H1 (cell line): ENCODE data around the gene LIMA1. TPM values are rescaled to one million over a fixed set of nuclear protein-coding genes. Genes with fewer than 3 reads are reported as not detected.

Source experiments
- CTCF ChIA-PET: fragments of 300-600 bp; sonication (Branson Sonifier 250); formaldehyde crosslinking; loops from one replicate; lab custom pipeline; 2021; ENCODE audit not compliant: partially characterized antibody; lab: Charles Lee
- POLR2A ChIA-PET: fragments of 300-600 bp; sonication (Branson Sonifier 250); formaldehyde crosslinking; loops from one replicate; lab custom pipeline; 2021; ENCODE audit warnings: inconsistent platforms; ENCODE audit not compliant: partially characterized antibody; lab: Charles Lee
- DNase-seq, 2 experiments: peaks; one replicate each; pipeline versions ENCODE4 v3.0.0 to v3.0.0-alpha.2; 2010 to 2022; ENCODE audit warnings: low spot score in 2 of 2, low read depth in 1 of 2, mixed read lengths in 1 of 2
- FAIRE-seq: peaks from 2 replicates; lab custom pipeline; 2011; peaks lifted over from hg19 to GRCh38; lab: Jason Lieb, UNC
- H2AFZ ChIP-seq: 2 replicates; pipeline ENCODE4 v1.8.1; 2012; ENCODE audit warnings: low read length, inconsistent platforms
- H2AK5ac ChIP-seq: 2 replicates; pipeline ENCODE4 v1.6.1; 2013; ENCODE audit warnings: low read depth, low read length
- H2BK120ac ChIP-seq: replicated peaks from 2 replicates; pipeline ENCODE3; 2013; ENCODE audit warnings: low read depth, low read length, inconsistent platforms
- H2BK12ac ChIP-seq: 2 replicates; pipeline ENCODE4 v1.6.1; 2013; ENCODE audit warnings: low read depth, low read length
- H2BK15ac ChIP-seq: 2 replicates; pipeline ENCODE4 v1.6.1; 2013; ENCODE audit warnings: low read length
- H2BK20ac ChIP-seq: 2 replicates; pipeline ENCODE4 v1.6.1; 2013; ENCODE audit warnings: low read length
- H2BK5ac ChIP-seq: 2 replicates; pipeline ENCODE4 v1.6.1; 2013; ENCODE audit warnings: low read depth, low read length
- H3K14ac ChIP-seq: 2 replicates; pipeline ENCODE4 v1.6.1; 2013; ENCODE audit warnings: inconsistent platforms; ENCODE audit not compliant: insufficient read length
- H3K18ac ChIP-seq: 2 replicates; pipeline ENCODE4 v1.6.1; 2013; ENCODE audit warnings: low read length; ENCODE audit errors: extremely low read depth
- H3K23ac ChIP-seq: 2 replicates; pipeline ENCODE4 v1.6.1; 2013; ENCODE audit warnings: inconsistent platforms; ENCODE audit not compliant: insufficient read length
- H3K23me2 ChIP-seq: 2 replicates; pipeline ENCODE4 v1.6.1; 2013; ENCODE audit warnings: low read depth, low read length
- H3K27ac ChIP-seq: 2 replicates; pipeline ENCODE4 v1.6.1; 2011; ENCODE audit warnings: low read depth, low read length, inconsistent platforms
- H3K27me3 ChIP-seq, 4 experiments: replicated peaks in 1 of 4; 1 replicate in 1 of 4; 2 replicates in 3 of 4; pipeline versions ENCODE4 v1.6.1 to v1.8.1; 2011 to 2013; ENCODE audit warnings: low read length in 3 of 4, mild to moderate bottlenecking in 3 of 4, inconsistent platforms in 2 of 4, mixed read lengths in 2 of 4, moderate library complexity in 1 of 4; ENCODE audit not compliant: control insufficient read depth in 3 of 4, insufficient read depth in 3 of 4; ENCODE audit errors: extremely low read depth in 1 of 4
- H3K36me3 ChIP-seq, 4 experiments: 2 replicates each; pipeline versions ENCODE4 v1.6.1 to v1.8.1; 2011 to 2013; ENCODE audit warnings: mild to moderate bottlenecking in 4 of 4, low read length in 3 of 4, moderate library complexity in 2 of 4, control low read depth in 1 of 4, inconsistent platforms in 1 of 4; ENCODE audit not compliant: insufficient read depth in 4 of 4, control insufficient read depth in 2 of 4
- H3K4ac ChIP-seq: replicated peaks from 2 replicates; pipeline ENCODE3; 2013; ENCODE audit warnings: low read length, low read depth, mixed read lengths, inconsistent platforms; ENCODE audit not compliant: insufficient read length
- H3K4me1 ChIP-seq, 4 experiments: replicated peaks in 1 of 4; 1 replicate in 1 of 4; 2 replicates in 3 of 4; pipeline versions ENCODE4 v1.6.1 to v1.8.1; 2011 to 2013; ENCODE audit warnings: low read length in 3 of 4, inconsistent platforms in 2 of 4, mixed read lengths in 1 of 4; ENCODE audit not compliant: insufficient read depth in 4 of 4, control insufficient read depth in 3 of 4
- H3K4me2 ChIP-seq, 2 experiments: 2 replicates each; pipeline versions ENCODE4 v1.6.1 to v1.8.1; 2011 to 2013; ENCODE audit warnings: low read depth in 2 of 2, low read length in 2 of 2, control low read depth in 1 of 2, inconsistent platforms in 1 of 2, mild to moderate bottlenecking in 1 of 2; ENCODE audit not compliant: insufficient read depth in 1 of 2
- H3K4me3 ChIP-seq, 4 experiments: fragments of 200-600, 300-600 bp in 1 of 4; sonication (generic), shearing (Covaris generic), sonication (Bioruptor Twin) in 1 of 4; 2 replicates each; pipeline versions ENCODE4 v1.5.1 to v1.8.1; 2011 to 2016; ENCODE audit warnings: low read length in 4 of 4, low read depth in 3 of 4, control low read depth in 2 of 4, inconsistent platforms in 2 of 4, mild to moderate bottlenecking in 2 of 4, mixed read lengths in 1 of 4, moderate library complexity in 1 of 4; ENCODE audit not compliant: insufficient read depth in 2 of 4; ENCODE audit errors: extremely low read depth in 1 of 4
- H3K56ac ChIP-seq: replicated peaks from 2 replicates; pipeline ENCODE3; 2013; ENCODE audit warnings: low read depth, mild to moderate bottlenecking, mixed read lengths, low read length, inconsistent platforms; ENCODE audit not compliant: insufficient read length
- H3K79me1 ChIP-seq: 2 replicates; pipeline ENCODE4 v1.6.1; 2013; ENCODE audit warnings: low read depth, low read length, control low read depth
- H3K79me2 ChIP-seq, 2 experiments: 2 replicates each; pipeline versions ENCODE4 v1.6.1 to v1.8.1; 2012 to 2013; ENCODE audit warnings: low read length in 2 of 2, mild to moderate bottlenecking in 2 of 2, inconsistent platforms in 1 of 2; ENCODE audit not compliant: insufficient read depth in 2 of 2, control insufficient read depth in 1 of 2
- H3K9ac ChIP-seq, 4 experiments: replicated peaks in 1 of 4; 1 replicate in 1 of 4; 2 replicates in 3 of 4; pipeline versions ENCODE4 v1.6.1 to v1.8.1; 2011 to 2013; ENCODE audit warnings: low read depth in 3 of 4, low read length in 3 of 4, control low read depth in 2 of 4, mild to moderate bottlenecking in 2 of 4, moderate library complexity in 2 of 4, inconsistent platforms in 1 of 4; ENCODE audit errors: extremely low read depth in 1 of 4
- H3K9me3 ChIP-seq, 2 experiments: 2 replicates each; pipeline versions ENCODE4 v1.6.1 to v1.8.1; 2012 to 2013; ENCODE audit warnings: mild to moderate bottlenecking in 2 of 2, moderate library complexity in 2 of 2, control low read depth in 1 of 2, inconsistent platforms in 1 of 2, low read depth in 1 of 2, low read length in 1 of 2, mixed read lengths in 1 of 2; ENCODE audit not compliant: insufficient read depth in 2 of 2
- H4K20me1 ChIP-seq, 2 experiments: replicated peaks in 1 of 2; 2 replicates each; pipeline versions ENCODE3 to v1.8.1; 2011 to 2013; ENCODE audit warnings: inconsistent platforms in 2 of 2, low read length in 2 of 2, mild to moderate bottlenecking in 1 of 2; ENCODE audit not compliant: insufficient read depth in 2 of 2, control insufficient read depth in 1 of 2
- H4K5ac ChIP-seq: 2 replicates; pipeline ENCODE4 v1.6.1; 2013; ENCODE audit warnings: low read length, low read depth, mixed read lengths, inconsistent platforms; ENCODE audit not compliant: insufficient read length
- H4K8ac ChIP-seq: 2 replicates; pipeline ENCODE4 v1.8.0; 2013; ENCODE audit warnings: mild to moderate bottlenecking, moderate library complexity, low read length, inconsistent platforms; ENCODE audit not compliant: insufficient read depth; ENCODE audit errors: extremely low read depth
- H4K91ac ChIP-seq: replicated peaks from 2 replicates; pipeline ENCODE3; 2013; ENCODE audit warnings: low read length, mixed read lengths, inconsistent platforms; ENCODE audit not compliant: insufficient read length
- CBX5 ChIP-seq: fragments of 300-800, 300-1000 bp; sonication (generic); IDR thresholded peaks from 2 replicates; pipeline ENCODE4 v1.7.1; 2016; ENCODE audit warnings: antibody characterized with exemption, low read length, low read depth
- CTCF ChIP-seq, 3 experiments: IDR thresholded peaks; 1 replicate in 2 of 3; 2 replicates in 1 of 3; pipeline versions ENCODE4 v1.5.1 to v1.6.1; 2011; ENCODE audit warnings: low read length in 3 of 3, mild to moderate bottlenecking in 3 of 3, inconsistent platforms in 2 of 3, low read depth in 1 of 3, moderate library complexity in 1 of 3; ENCODE audit not compliant: insufficient read depth in 1 of 3; ENCODE audit errors: control extremely low read depth in 1 of 3
- EGR1 ChIP-seq: IDR thresholded peaks from 2 replicates; pipeline ENCODE4 v1.6.1; 2011; ENCODE audit warnings: low read depth, low read length, borderline replicate concordance
- HDAC2 ChIP-seq, 2 experiments: fragments of 300-600 bp in 1 of 2; sonication (generic) in 1 of 2; IDR thresholded peaks; 2 replicates each; pipeline ENCODE4 v1.6.1; 2011 to 2012; ENCODE audit warnings: low read depth in 2 of 2, low read length in 2 of 2, mild to moderate bottlenecking in 2 of 2, moderate library complexity in 2 of 2, borderline replicate concordance in 1 of 2, inconsistent platforms in 1 of 2
- NANOG ChIP-seq: IDR thresholded peaks from 2 replicates; pipeline ENCODE4 v1.6.1; 2011; ENCODE audit warnings: low read length, low read depth, mild to moderate bottlenecking, inconsistent platforms; ENCODE audit not compliant: insufficient read depth, poor library complexity, severe bottlenecking
- RAD21 ChIP-seq, 2 experiments: IDR thresholded peaks in 1 of 2; conservative IDR thresholded peaks in 1 of 2; 2 replicates each; pipeline ENCODE4 v1.6.1; 2011; ENCODE audit warnings: low read depth in 2 of 2, low read length in 2 of 2, improper control_type of control experiment in 1 of 2, inconsistent platforms in 1 of 2, mild to moderate bottlenecking in 1 of 2, moderate library complexity in 1 of 2
- RNF2 ChIP-seq: fragments of 200-900, 300-1000 bp; sonication (generic); IDR thresholded peaks from 2 replicates; pipeline ENCODE4 v1.7.1; 2016; ENCODE audit warnings: borderline replicate concordance, low read depth, mild to moderate bottlenecking, antibody characterized with exemption, low read length; ENCODE audit not compliant: poor library complexity, severe bottlenecking; ENCODE audit errors: missing control alignments
- SIN3A ChIP-seq, 2 experiments: IDR thresholded peaks in 1 of 2; conservative IDR thresholded peaks in 1 of 2; 2 replicates each; pipeline ENCODE4 v1.6.1; 2011 to 2012; ENCODE audit warnings: low read length in 2 of 2, improper control_type of control experiment in 1 of 2, low read depth in 1 of 2, mild to moderate bottlenecking in 1 of 2
- TAF1 ChIP-seq: IDR thresholded peaks from 2 replicates; pipeline ENCODE4 v1.6.1; 2011; ENCODE audit warnings: mild to moderate bottlenecking, low read depth, low read length
- WGBS, 2 experiments: shearing (Covaris generic) in 1 of 2; methylation state at CpG; one replicate each; pipeline versions ENCODE4 v1.1.6 to v1.1.7; 2013 to 2015; ENCODE audit warnings: low lambda C conversion rate in 2 of 2, mixed read lengths in 2 of 2, inconsistent platforms in 1 of 2, low coverage in 1 of 2, missing lambda C conversion rate in 1 of 2; ENCODE audit not compliant: insufficient replicate concordance in 2 of 2, insufficient coverage in 1 of 2, insufficient read length in 1 of 2; ENCODE audit errors: extremely low coverage in 1 of 2, missing lambda C conversion rate in 1 of 2; 5-methylcytosine and 5-hydroxymethylcytosine counted together
- polyA plus RNA-seq, 7 experiments: library from polyadenylated mRNA; depleted of rRNA in 3 of 7; stranded (reverse) in 5 of 7; unstranded in 2 of 7; fragments of >200 nt in 5 of 7; fragments of 200-250 nt in 2 of 7; gene quantifications; 1 replicate in 5 of 7; 2 replicates in 1 of 7; 4 replicates in 1 of 7; pipeline versions ENCODE4 v1.2.1 to v1.2.3, GENCODE V29; 2011 to 2013; ENCODE audit warnings: missing spikeins in 2 of 7, mixed read lengths in 2 of 7
- total RNA-seq: library from RNA; stranded (reverse); fragmentation: NEBNext Ultra II Directional; extraction: Animal tissue kit (Norgen Biotek cat#: 25700); gene quantifications from 2 replicates; pipeline ENCODE4 v1.2.1, GENCODE V29; 2021

LIMA1 gene
- total and polyA plus RNA-seq, 2 of the 8 experiments (the other 6 are each of a cell fraction or from before 2014, with no cell fraction given) = 12.7 to 47.6 TPM

- 95% methylated on average over 5 of the region's 5 CpGs; no CpG with 5 or more reads in 1 of the 2 experiments for WGBS, 2 experiments
- no peaks in the 10 kb centered on the region for H3K79me2 ChIP-seq
- TF ChIP-seq SIN3A (conservative IDR thresholded peaks at IDR 0.05 in 1 of 2, IDR thresholded peaks at IDR 0.05 in 1 of 2; ENCODE audit: low read depth in 1 of 2, low read length in 2 of 2) = no peak
- TF ChIP-seq EGR1 = no peak
- TF ChIP-seq RAD21 (IDR thresholded peaks at IDR 0.05 in 1 of 2, conservative IDR thresholded peaks at IDR 0.05 in 1 of 2; ENCODE audit: low read depth in 2 of 2, low read length in 2 of 2) = no peak
- no peak for TF ChIP-seq NANOG
- TF ChIP-seq TAF1 = no peak
- TF ChIP-seq HDAC2 (IDR thresholded peaks at IDR 0.05; ENCODE audit: borderline replicate concordance in 1 of 2, low read depth in 2 of 2, low read length in 2 of 2) = no peak
- no peak for TF ChIP-seq CTCF (IDR thresholded peaks at IDR 0.05; ENCODE audit: control extremely low read depth in 1 of 3, insufficient read depth in 1 of 3, low read depth in 1 of 3, low read length in 3 of 3)
- TF ChIP-seq CBX5 = no peak
- TF ChIP-seq RNF2 = no peak
Observed at GRCh38 chr12:50197297-50197727, 86.0 kb downstream of the LIMA1 start.

More at GRCh38 chr12:50197297-50197727, 86.0 kb downstream of the LIMA1 start:
- no peak overlapping the region for H2BK20ac ChIP-seq
- H3K36me3 ChIP-seq = peaks cover 6 to 33% (median 19%) of the 10 kb centered on the region in 4 experiments
- H2BK5ac ChIP-seq = no peak overlapping the region
- H3K79me1 ChIP-seq = no peaks in the 10 kb centered on the region
- H2BK15ac ChIP-seq = no peak overlapping the region
- H3K56ac ChIP-seq = no peak overlapping the region
- FAIRE-seq (no peak), DNase-seq (no peak)
- no peak overlapping the region for H2AK5ac ChIP-seq
- no peak overlapping the region for H3K9ac ChIP-seq
- CTCF ChIA-PET = interaction anchor here (0.8 to 1.4 kb wide), 4 partner anchors 16 to 117 kb away, joined by 3 to 4 read pairs (median 4); no protein-coding TSS in a partner anchor
- no peak overlapping the region for H4K8ac ChIP-seq
- no peak overlapping the region for H3K4ac ChIP-seq
- H4K5ac ChIP-seq = no peak overlapping the region
- H3K4me3 ChIP-seq = no peak overlapping the region
- H3K18ac ChIP-seq = no peak overlapping the region
- H3K4me2 ChIP-seq = no peak overlapping the region
- no peaks in the 10 kb centered on the region for H3K23me2 ChIP-seq
- H2AFZ ChIP-seq = no peak overlapping the region
- peaks cover 0 to 1% (median 0%) of the 10 kb centered on the region in 4 experiments; a peak in 1 of 7 replicates for H3K4me1 ChIP-seq
- POLR2A ChIA-PET = interaction anchor here (0.6 to 1.0 kb wide), 3 partner anchors 14 to 75 kb away, joined by 3 to 4 read pairs (median 3); partner anchors contain the start of gene CERS5
- H3K9me3 ChIP-seq = no peaks in the 10 kb centered on the region
- no peak overlapping the region for H3K14ac ChIP-seq
- H4K91ac ChIP-seq = no peak overlapping the region
- no peaks in the 10 kb centered on the region for H3K27me3 ChIP-seq
- H4K20me1 ChIP-seq = no peaks in the 10 kb centered on the region
- H2BK120ac ChIP-seq = no peak overlapping the region
- H3K23ac ChIP-seq = no peak overlapping the region
- no peak overlapping the region for H3K27ac ChIP-seq
- H2BK12ac ChIP-seq = no peak overlapping the region
